Endothelial cell of hepatic sinusoid (primary cell): Measurements from ENCODE around the gene HOXA11.

Experiments
- in situ Hi-C: cut with HindIII; loops from 2 replicates; pipeline ENCODE4 v1.10.0; 2017; ENCODE audit warnings: low sequenced_read_pairs

Gene HOXA11

GRCh38 chr7:27141923-27142579, 43.0 kb downstream of the HOXA11 start:
- in situ Hi-C loops = no loop called here

- in situ Hi-C loops = no loop called here
Observed at GRCh38 chr7:27141137-27141922, 43.7 kb downstream of the HOXA11 start.

- in situ Hi-C loops = no loop called here
Observed at GRCh38 chr7:27140126-27140857, 44.7 kb downstream of the HOXA11 start.

GRCh38 chr7:27139334-27140125, 45.5 kb downstream of the HOXA11 start:
- in situ Hi-C loops = no loop called here

GRCh38 chr7:27138985-27139333, 46.1 kb downstream of the HOXA11 start:
- in situ Hi-C loops = no loop called here

- in situ Hi-C loops = no loop called here
Observed at GRCh38 chr7:27138472-27138871, 46.6 kb downstream of the HOXA11 start.

- in situ Hi-C loops = no loop called here
Observed at GRCh38 chr7:27137640-27138315, 47.3 kb downstream of the HOXA11 start.

- in situ Hi-C loops = no loop called here
Observed at GRCh38 chr7:27134392-27134791, 50.6 kb downstream of the HOXA11 start.

- in situ Hi-C loops = no loop called here
Observed at GRCh38 chr7:27133409-27134231, 51.4 kb downstream of the HOXA11 start.

- in situ Hi-C loops = no loop called here
Observed at GRCh38 chr7:27132978-27133377, 52.1 kb downstream of the HOXA11 start.

- in situ Hi-C loops = no loop called here
Observed at GRCh38 chr7:27132214-27132613, 52.8 kb downstream of the HOXA11 start.

GRCh38 chr7:27131390-27131819, 53.6 kb downstream of the HOXA11 start:
- in situ Hi-C loops = no loop called here
